Sigmoid colon (tissue), 7 donors: ENCODE results near the gene KDM6A. TPM values are rescaled to one million over a fixed set of nuclear protein-coding genes. Genes with fewer than 3 reads are reported as not detected.
"Not testable (repeated sequence)": the region's sequence is repeated elsewhere in the genome, so short reads cannot be mapped to it uniquely, and the experiment has no call there.

Source experiments
- DNase-seq: peaks from one replicate; pipeline ENCODE4 v3.0.0-alpha.2; 2019
- H3K27ac ChIP-seq, 4 donors: fragments of 200-600 bp; sonication (generic); one replicate each; pipeline ENCODE4 v1.5.1; 2016 to 2019; ENCODE audit warnings: mild to moderate bottlenecking in 1 of 4
- H3K27me3 ChIP-seq, 3 donors: fragments of 200-600 bp; sonication (generic); one replicate each; pipeline ENCODE4 v1.5.1; 2019; ENCODE audit warnings: mild to moderate bottlenecking in 1 of 3
- H3K36me3 ChIP-seq, 4 donors: fragments of 200-600 bp; sonication (generic); one replicate each; pipeline ENCODE4 v1.5.1; 2016 to 2019
- H3K4me1 ChIP-seq, 4 donors: fragments of 200-600 bp; sonication (generic); one replicate each; pipeline ENCODE4 v1.5.1; 2017 to 2019
- H3K4me3 ChIP-seq, 4 donors: fragments of 200-600 bp; sonication (generic); one replicate each; pipeline ENCODE4 v1.5.1; 2017 to 2019; ENCODE audit warnings: mild to moderate bottlenecking in 2 of 4, moderate library complexity in 1 of 4
- H3K9me3 ChIP-seq, 4 donors: fragments of 200-600 bp in 3 of 4; sonication (generic) in 3 of 4; one replicate each; pipeline versions ENCODE4 v1.5.1 to v1.6.1; 2013 to 2019
- CTCF ChIP-seq, 4 experiments: fragments of 450-650 bp in 3 of 4; fragments of 200-600 bp in 1 of 4; IDR thresholded peaks; one replicate each; pipeline ENCODE4 v1.5.1; 2016 to 2019; ENCODE audit warnings: antibody characterized with exemption in 4 of 4, mild to moderate bottlenecking in 3 of 4, moderate library complexity in 2 of 4
- EP300 ChIP-seq, 4 donors: sonication (generic); formaldehyde crosslinking; IDR thresholded peaks; one replicate each; pipeline ENCODE4 v1.6.1; 2017; ENCODE audit warnings: antibody characterized with exemption in 4 of 4
- POLR2A ChIP-seq, 2 donors: fragments of 450-650 bp; IDR thresholded peaks; one replicate each; pipeline ENCODE4 v1.6.1; 2016; ENCODE audit warnings: antibody characterized with exemption in 2 of 2, mild to moderate bottlenecking in 2 of 2, moderate library complexity in 2 of 2
- POLR2AphosphoS5 ChIP-seq, 4 donors: sonication (generic); formaldehyde crosslinking; IDR thresholded peaks; one replicate each; pipeline ENCODE4 v1.6.1; 2017; ENCODE audit warnings: antibody characterized with exemption in 4 of 4
- WGBS, 2 donors: extraction: QIAGEN DNeasy Blood & Tissue Kit; methylation state at CpG; one replicate each; pipeline ENCODE4 v1.1.7; 2013; 5-methylcytosine and 5-hydroxymethylcytosine counted together
- intact Hi-C: fragments of 100-400 bp; cut with DNase I; formaldehyde crosslinking; loops from one replicate; pipeline ENCODE4 v1.15.1; 2023
- polyA plus RNA-seq, 3 donors: library from polyadenylated mRNA; stranded (reverse); fragments of 200-250 nt; gene quantifications; one replicate each; pipeline ENCODE4 v1.2.3, GENCODE V29; 2013
- total RNA-seq, 4 donors: library from RNA; depleted of rRNA; stranded (reverse); fragments of >200 nt; gene quantifications; one replicate each; pipeline ENCODE4 v1.1.0, GENCODE V29; 2016
- donor health status: healthy with polysubstance abuse.
- donor health status: Bipolar disorder and iron deficiency.
- donor health status: healthy.

KDM6A gene
- total and polyA plus RNA-seq, 7 donors: 8.6 to 35.7 (median 17.9) TPM

GRCh38 chrX:44843753-44844152, 29.2 kb upstream of the KDM6A start, which contains the start of gene DUSP21:
Gene DUSP21 (plus strand): TSS chrX:44844021. CDS start chrX:44844133, 112 bp downstream.
- no peak for DNase-seq
- H3K27ac ChIP-seq: no peak within 1 kb of the TSS
- H3K4me1 ChIP-seq: no peaks in the 10 kb centered on the region
- TF ChIP-seq POLR2AphosphoS5 (IDR thresholded peaks at IDR 0.05) (no peak), POLR2A (IDR thresholded peaks at IDR 0.05) (no peak), CTCF (IDR thresholded peaks at IDR 0.05) (no peak), EP300 (IDR thresholded peaks at IDR 0.05) (no peak)
- 97% methylated on average over 16 of the region's 16 CpGs for WGBS, 2 donors
- H3K4me3 ChIP-seq: no peak within 1 kb of the TSS
- no peaks in the 10 kb centered on the region for H3K27me3 ChIP-seq
- intact Hi-C loops: no loop called here
- H3K36me3 ChIP-seq: no peaks in the 10 kb centered on the region
- no peaks in the 10 kb centered on the region for H3K9me3 ChIP-seq

GRCh38 chrX:44844204-44844603, 28.8 kb upstream of the KDM6A start:
- H3K4me1 ChIP-seq: no peaks in the 10 kb centered on the region
- no peaks in the 10 kb centered on the region for H3K36me3 ChIP-seq
- TF ChIP-seq POLR2AphosphoS5 (IDR thresholded peaks at IDR 0.05) (no peak), CTCF (IDR thresholded peaks at IDR 0.05) (no peak), POLR2A (IDR thresholded peaks at IDR 0.05) (no peak), EP300 (IDR thresholded peaks at IDR 0.05) (no peak)
- H3K27me3 ChIP-seq: no peaks in the 10 kb centered on the region
- no peak for DNase-seq
- H3K4me3 ChIP-seq: no peak overlapping the region
- WGBS, 2 donors: 97 to 98% methylated on average over 26 of the region's 26 CpGs
- no peak overlapping the region for H3K27ac ChIP-seq
- intact Hi-C loops: no loop called here
- no peaks in the 10 kb centered on the region for H3K9me3 ChIP-seq

GRCh38 chrX:44850891-44851290, 22.1 kb upstream of the KDM6A start:
- H3K36me3 ChIP-seq, intact Hi-C loops, H3K9me3 ChIP-seq, H3K27ac ChIP-seq, H3K4me1 ChIP-seq, DNase-seq, H3K4me3 ChIP-seq, H3K27me3 ChIP-seq: not testable (repeated sequence)
- WGBS, 2 donors: 88 to 95% methylated on average over 6 of the region's 6 CpGs

- Histone ChIP-seq H3K4me3 (peak overlapping the region in 1 of 4 donors; percentile 82), H3K4me1 (peaks cover 0 to 30% (median 4%) of the 10 kb centered on the region in 4 donors)
- intact Hi-C loops: no loop called here
Measured at GRCh38 chrX:44871114-44871645, 1.8 kb upstream of the KDM6A start.

More at GRCh38 chrX:44871114-44871645, 1.8 kb upstream of the KDM6A start:
- Histone ChIP-seq H3K9me3 (no peaks in the 10 kb centered on the region), H3K27ac (peak overlapping the region; percentile 97 to 100 (median 99)), H3K36me3 (no peaks in the 10 kb centered on the region), H3K27me3 (no peaks in the 10 kb centered on the region)
- WGBS, 2 donors: 18 to 62% methylated on average over 16 of the region's 16 CpGs
- no peak for DNase-seq
- TF ChIP-seq EP300 (IDR thresholded peaks at IDR 0.05) (no peak), POLR2AphosphoS5 (IDR thresholded peaks at IDR 0.05) (no peak), CTCF (IDR thresholded peaks at IDR 0.05) (no peak), POLR2A (IDR thresholded peaks at IDR 0.05) (no peak)
